Neural progenitor cell (in vitro differentiated cells): ENCODE data around the gene NIPSNAP3A. TPM values are rescaled to one million over a fixed set of nuclear protein-coding genes. Genes with fewer than 3 reads are reported as not detected.

Source experiments
- DNase-seq: peaks from one replicate; pipeline ENCODE4 v3.0.0-alpha.2; 2016; ENCODE audit warnings: low spot score
- H2AFZ ChIP-seq: fragments of 200-600 bp; sonication (generic); replicated peaks from 2 replicates; pipeline ENCODE4 v1.6.1; 2016; ENCODE audit warnings: antibody characterized with exemption
- H3F3A ChIP-seq: fragments of 200-600 bp; sonication (generic); 2 replicates; pipeline ENCODE4 v1.6.1; 2016; ENCODE audit warnings: antibody characterized with exemption, low read depth
- H3K27ac ChIP-seq: fragments of 200-600 bp; sonication (generic); 2 replicates; pipeline ENCODE4 v1.5.1; 2016; ENCODE audit warnings: mild to moderate bottlenecking
- H3K27me3 ChIP-seq: fragments of 200-600 bp; sonication (generic); 2 replicates; pipeline ENCODE4 v1.6.1; 2016; ENCODE audit warnings: mild to moderate bottlenecking, moderate library complexity
- H3K36me3 ChIP-seq: fragments of 200-600 bp; sonication (generic); 2 replicates; pipeline ENCODE4 v1.5.1; 2016
- H3K4me1 ChIP-seq: fragments of 200-600 bp; sonication (generic); 2 replicates; pipeline ENCODE4 v1.6.1; 2016; ENCODE audit warnings: mixed run types
- H3K4me2 ChIP-seq: fragments of 200-600 bp; sonication (generic); 2 replicates; pipeline ENCODE4 v1.6.1; 2016
- H3K4me3 ChIP-seq: fragments of 200-600 bp; sonication (generic); 2 replicates; pipeline ENCODE4 v1.5.1; 2016
- H3K79me2 ChIP-seq: fragments of 200-600 bp; sonication (generic); 2 replicates; pipeline ENCODE4 v1.6.1; 2016; ENCODE audit warnings: low read depth
- H3K9ac ChIP-seq: fragments of 200-600 bp; sonication (generic); 2 replicates; pipeline ENCODE4 v1.6.1; 2016
- H3K9me3 ChIP-seq: fragments of 200-600 bp; sonication (generic); 2 replicates; pipeline ENCODE4 v1.5.1; 2016; ENCODE audit warnings: low read depth
- H4K20me1 ChIP-seq: fragments of 200-600 bp; sonication (generic); 2 replicates; pipeline ENCODE4 v1.6.1; 2016; ENCODE audit warnings: low read depth
- H3K27ac Mint-ChIP-seq: 3 replicates; pipeline ENCODE4 v1.8.0; 2021; ENCODE audit warnings: mixed read lengths
- H3K27me3 Mint-ChIP-seq: 2 replicates; pipeline ENCODE4 v1.8.0; 2022; ENCODE audit warnings: low read depth, mild to moderate bottlenecking, inconsistent platforms, moderate library complexity, mixed read lengths; ENCODE audit not compliant: insufficient read depth
- H3K36me3 Mint-ChIP-seq: 3 replicates; pipeline ENCODE4 v1.8.0; 2021; ENCODE audit warnings: mixed read lengths
- H3K4me1 Mint-ChIP-seq: 3 replicates; pipeline ENCODE4 v1.8.0; 2021; ENCODE audit warnings: mixed read lengths
- H3K4me3 Mint-ChIP-seq: 3 replicates; pipeline ENCODE4 v1.8.0; 2021; ENCODE audit warnings: mild to moderate bottlenecking, moderate library complexity, mixed read lengths
- H3K9me3 Mint-ChIP-seq: 3 replicates; pipeline ENCODE4 v1.8.0; 2020; ENCODE audit warnings: mixed read lengths
- EZH2 ChIP-seq: fragments of 200-600 bp; sonication (generic); IDR thresholded peaks from 2 replicates; pipeline ENCODE4 v1.6.1; 2017; ENCODE audit warnings: antibody characterized with exemption, mild to moderate bottlenecking, moderate library complexity
- EZH2phosphoT487 ChIP-seq: fragments of 200-600 bp; sonication (generic); IDR thresholded peaks from 2 replicates; pipeline ENCODE4 v1.6.1; 2017; ENCODE audit warnings: antibody characterized with exemption
- total RNA-seq: library from RNA; depleted of rRNA; stranded (reverse); fragments of >200 nt; gene quantifications from 2 replicates; pipeline ENCODE4 v1.2.3, GENCODE V29; 2015; ENCODE audit warnings: low replicate concordance
- TF ChIP-seq, protein P1 (sequence below): fragments of 200-600 bp; sonication (generic); IDR thresholded peaks from 2 replicates; pipeline ENCODE4 v1.5.1; 2017; ENCODE audit warnings: antibody characterized with exemption, mild to moderate bottlenecking

The NIPSNAP3A gene
- total RNA-seq, 1 donor from 2014 or later: 55.3 TPM

GRCh38 chr9:104750185-104750767 is 2.8 kb downstream of the NIPSNAP3A start:
- peaks cover 2% of the 10 kb centered on the region for H3K36me3 Mint-ChIP-seq
- H3K27ac Mint-ChIP-seq: no peak overlapping the region
- Histone ChIP-seq H3F3A (peaks cover 9% of the 10 kb centered on the region), H3K4me2 (no peak overlapping the region), H3K4me1 (peaks cover 14% of the 10 kb centered on the region), H3K36me3 (no peaks in the 10 kb centered on the region), H2AFZ (no peak overlapping the region), H3K9me3 (no peaks in the 10 kb centered on the region), H3K9ac (no peak overlapping the region), H4K20me1 (no peaks in the 10 kb centered on the region), H3K79me2 (peaks cover 6% of the 10 kb centered on the region), H3K4me3 (no peak overlapping the region), H3K27me3 (no peaks in the 10 kb centered on the region), H3K27ac (no peak overlapping the region)
- H3K4me1 Mint-ChIP-seq: peaks cover 15% of the 10 kb centered on the region
- H3K27me3 Mint-ChIP-seq: no peaks in the 10 kb centered on the region
- H3K4me3 Mint-ChIP-seq: no peak overlapping the region
- H3K9me3 Mint-ChIP-seq: no peaks in the 10 kb centered on the region
- TF ChIP-seq EZH2phosphoT487 (no peak), EZH2 (no peak)
- TF ChIP-seq, protein P1, sequence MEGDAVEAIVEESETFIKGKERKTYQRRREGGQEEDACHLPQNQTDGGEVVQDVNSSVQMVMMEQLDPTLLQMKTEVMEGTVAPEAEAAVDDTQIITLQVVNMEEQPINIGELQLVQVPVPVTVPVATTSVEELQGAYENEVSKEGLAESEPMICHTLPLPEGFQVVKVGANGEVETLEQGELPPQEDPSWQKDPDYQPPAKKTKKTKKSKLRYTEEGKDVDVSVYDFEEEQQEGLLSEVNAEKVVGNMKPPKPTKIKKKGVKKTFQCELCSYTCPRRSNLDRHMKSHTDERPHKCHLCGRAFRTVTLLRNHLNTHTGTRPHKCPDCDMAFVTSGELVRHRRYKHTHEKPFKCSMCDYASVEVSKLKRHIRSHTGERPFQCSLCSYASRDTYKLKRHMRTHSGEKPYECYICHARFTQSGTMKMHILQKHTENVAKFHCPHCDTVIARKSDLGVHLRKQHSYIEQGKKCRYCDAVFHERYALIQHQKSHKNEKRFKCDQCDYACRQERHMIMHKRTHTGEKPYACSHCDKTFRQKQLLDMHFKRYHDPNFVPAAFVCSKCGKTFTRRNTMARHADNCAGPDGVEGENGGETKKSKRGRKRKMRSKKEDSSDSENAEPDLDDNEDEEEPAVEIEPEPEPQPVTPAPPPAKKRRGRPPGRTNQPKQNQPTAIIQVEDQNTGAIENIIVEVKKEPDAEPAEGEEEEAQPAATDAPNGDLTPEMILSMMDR: no peak
- no peak for DNase-seq

GRCh38 chr9:104758974-104759373 is 11.5 kb downstream of the NIPSNAP3A start:
- H3K27me3 ChIP-seq: peaks cover 6% of the 10 kb centered on the region
- H4K20me1 ChIP-seq: no peaks in the 10 kb centered on the region
- no peak overlapping the region for H3K4me3 Mint-ChIP-seq
- peaks cover 9% of the 10 kb centered on the region for H3F3A ChIP-seq
- no peak overlapping the region for H3K4me2 ChIP-seq
- H3K27ac ChIP-seq: no peak overlapping the region
- no peaks in the 10 kb centered on the region for H3K36me3 ChIP-seq
- H2AFZ ChIP-seq: no peak overlapping the region
- no peak overlapping the region for H3K4me3 ChIP-seq
- DNase-seq: no peak
- peaks cover 5% of the 10 kb centered on the region for H3K27me3 Mint-ChIP-seq
- H3K27ac Mint-ChIP-seq: no peak overlapping the region
- H3K4me1 Mint-ChIP-seq: peaks cover 6% of the 10 kb centered on the region
- H3K4me1 ChIP-seq: no peaks in the 10 kb centered on the region
- TF ChIP-seq EZH2phosphoT487: no peak
- TF ChIP-seq, protein P1: no peak
- TF ChIP-seq EZH2: no peak
- H3K9me3 Mint-ChIP-seq: no peaks in the 10 kb centered on the region
- H3K9ac ChIP-seq: no peak overlapping the region
- H3K9me3 ChIP-seq: no peaks in the 10 kb centered on the region
- no peaks in the 10 kb centered on the region for H3K79me2 ChIP-seq
- H3K36me3 Mint-ChIP-seq: no peaks in the 10 kb centered on the region

DNA sequence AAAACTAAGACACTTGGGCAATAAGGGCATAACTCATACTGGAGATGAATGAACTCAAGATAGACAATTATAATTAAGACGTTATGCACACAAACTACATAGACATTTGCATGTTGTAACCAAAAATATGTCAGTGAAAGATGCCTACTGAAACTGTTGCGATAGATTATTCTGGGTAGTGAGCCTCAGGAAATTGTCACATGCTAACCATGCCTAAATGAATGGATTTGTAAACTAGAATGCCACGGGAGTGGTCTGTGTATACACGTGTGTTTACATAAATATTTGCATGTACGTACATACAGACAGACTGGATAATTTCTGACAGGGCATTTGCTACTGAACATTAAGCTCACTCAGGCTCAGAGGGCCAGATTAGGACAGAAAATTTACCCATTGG is 17.7 kb downstream of the NIPSNAP3A start:
- Histone ChIP-seq H3K36me3 (no peaks in the 10 kb centered on the region), H3K9ac (no peak overlapping the region), H3K27ac (no peak overlapping the region), H3K4me1 (no peaks in the 10 kb centered on the region), H3K27me3 (peaks cover 13% of the 10 kb centered on the region), H3F3A (peaks cover 17% of the 10 kb centered on the region), H3K79me2 (no peaks in the 10 kb centered on the region), H4K20me1 (no peaks in the 10 kb centered on the region), H3K9me3 (no peaks in the 10 kb centered on the region), H2AFZ (no peak overlapping the region), H3K4me3 (no peak overlapping the region), H3K4me2 (peak overlapping the region; percentile 76)
- H3K9me3 Mint-ChIP-seq: no peaks in the 10 kb centered on the region
- peaks cover 6% of the 10 kb centered on the region for H3K4me1 Mint-ChIP-seq
- peaks cover 7% of the 10 kb centered on the region for H3K27me3 Mint-ChIP-seq
- no peaks in the 10 kb centered on the region for H3K36me3 Mint-ChIP-seq
- H3K4me3 Mint-ChIP-seq: peak overlapping the region; percentile 89
- no peak for DNase-seq
- H3K27ac Mint-ChIP-seq: no peak overlapping the region
- TF ChIP-seq EZH2 (no peak), EZH2phosphoT487 (no peak)
- TF ChIP-seq, protein P1: no peak
